GM21825 (cell line): ENCODE results near the gene ST6GALNAC5.

Experiments
- ATAC-seq: cut with Tn5 transposase; IDR thresholded peaks from one replicate; pipeline ENCODE4 v1.9.1; 2021; ENCODE audit warnings: mild to moderate bottlenecking, moderate library complexity; ENCODE audit not compliant: unreplicated experiment

The ST6GALNAC5 gene

DNA sequence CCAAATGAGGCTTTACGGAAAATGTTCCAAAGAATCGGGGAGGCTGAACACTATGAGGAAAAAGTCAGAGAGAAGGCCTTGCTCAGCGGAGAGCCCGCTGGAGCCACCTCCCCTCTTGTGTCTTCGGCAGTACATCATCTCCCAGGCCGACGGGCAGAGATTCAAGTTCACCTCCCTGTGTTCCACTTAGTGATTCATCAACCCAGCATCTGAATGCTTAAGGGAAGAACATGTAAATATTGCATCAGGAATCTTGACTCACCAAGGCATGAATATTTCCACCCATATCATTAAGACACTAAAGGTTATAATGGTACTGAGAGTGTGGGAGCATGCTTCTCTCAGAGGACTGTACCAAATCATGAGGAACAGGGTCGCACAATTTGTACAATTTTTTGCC lies 172.5 kb downstream of the ST6GALNAC5 start:
- no peak for ATAC-seq

- ATAC-seq: no peak
Observed at GRCh38 chr1:77040826-77041225, 173.5 kb downstream of the ST6GALNAC5 start.

GRCh38 chr1:77044133-77044849 lies 177.0 kb downstream of the ST6GALNAC5 start:
- ATAC-seq: no peak

- no peak for ATAC-seq
Observed at GRCh38 chr1:77047575-77047974, 180.3 kb downstream of the ST6GALNAC5 start.

DNA sequence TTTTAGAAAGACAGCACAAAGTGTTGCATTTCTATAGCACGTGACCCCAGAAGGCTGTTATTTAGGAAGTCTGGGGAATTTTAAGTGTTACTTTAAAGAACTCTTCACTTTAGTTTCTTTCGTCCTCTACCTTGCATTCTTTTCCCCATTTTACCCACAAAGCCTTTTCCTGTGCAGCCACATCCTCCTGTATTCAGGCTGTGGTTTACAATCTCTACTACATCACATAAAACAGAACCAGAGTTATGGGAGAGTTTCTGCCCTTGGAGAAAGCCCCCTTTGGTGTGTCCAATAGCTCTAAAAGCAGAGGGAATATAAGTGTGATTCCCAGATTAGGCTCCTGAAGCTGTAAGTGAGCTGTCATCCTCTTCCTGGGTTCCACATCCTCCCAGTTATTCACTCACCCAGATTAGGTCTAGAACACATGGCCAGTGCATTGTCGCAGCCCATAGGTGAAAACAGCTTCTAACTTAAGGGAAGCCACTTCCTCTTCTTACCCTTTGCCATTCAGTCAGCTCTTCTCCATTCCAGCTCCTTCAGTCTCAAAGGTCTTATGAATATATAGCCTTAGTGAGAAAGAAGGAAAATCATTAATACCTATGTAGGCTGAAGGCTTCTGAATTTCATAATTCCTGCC lies 180.8 kb downstream of the ST6GALNAC5 start:
- no peak for ATAC-seq

DNA sequence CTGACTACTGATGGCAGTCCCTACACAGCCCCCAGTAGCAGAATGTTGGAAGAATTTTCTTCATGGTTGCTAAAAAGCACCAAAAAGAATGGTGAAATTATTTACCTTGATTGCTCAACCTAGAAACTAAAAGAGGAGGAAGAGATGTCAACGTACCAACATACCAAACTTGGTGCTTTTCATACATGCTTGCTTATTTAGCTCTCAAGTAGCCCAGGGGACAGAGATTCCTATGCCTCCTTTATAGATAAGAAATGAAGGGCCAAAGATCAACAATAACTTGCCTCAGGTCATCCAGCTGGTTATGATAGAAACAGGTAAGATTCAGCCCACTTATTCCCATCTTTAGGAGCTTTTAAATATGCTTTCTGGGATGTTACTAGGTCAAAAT lies 181.3 kb downstream of the ST6GALNAC5 start:
- no peak for ATAC-seq

- ATAC-seq: no peak
Observed at GRCh38 chr1:77051425-77051824, 184.1 kb downstream of the ST6GALNAC5 start.

DNA sequence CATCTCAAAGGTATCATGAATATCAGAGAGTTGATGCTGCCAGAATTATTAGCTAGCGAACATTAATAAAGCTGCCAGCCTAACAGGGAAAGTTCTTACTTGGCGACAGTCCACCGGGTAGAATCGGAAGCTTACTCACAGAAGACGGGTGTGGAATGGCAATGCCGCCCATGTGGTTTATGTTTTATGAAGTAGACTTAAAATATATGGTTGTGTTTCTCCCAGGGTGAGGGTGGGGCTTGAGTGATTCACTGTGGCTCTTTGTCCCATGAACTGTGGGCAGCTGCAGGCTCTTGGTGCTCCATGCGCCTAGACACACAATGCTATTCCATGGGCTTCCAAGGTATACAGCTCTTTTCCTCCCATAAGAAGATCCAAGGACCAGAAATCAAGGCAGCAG lies 189.2 kb downstream of the ST6GALNAC5 start:
- no peak for ATAC-seq

DNA sequence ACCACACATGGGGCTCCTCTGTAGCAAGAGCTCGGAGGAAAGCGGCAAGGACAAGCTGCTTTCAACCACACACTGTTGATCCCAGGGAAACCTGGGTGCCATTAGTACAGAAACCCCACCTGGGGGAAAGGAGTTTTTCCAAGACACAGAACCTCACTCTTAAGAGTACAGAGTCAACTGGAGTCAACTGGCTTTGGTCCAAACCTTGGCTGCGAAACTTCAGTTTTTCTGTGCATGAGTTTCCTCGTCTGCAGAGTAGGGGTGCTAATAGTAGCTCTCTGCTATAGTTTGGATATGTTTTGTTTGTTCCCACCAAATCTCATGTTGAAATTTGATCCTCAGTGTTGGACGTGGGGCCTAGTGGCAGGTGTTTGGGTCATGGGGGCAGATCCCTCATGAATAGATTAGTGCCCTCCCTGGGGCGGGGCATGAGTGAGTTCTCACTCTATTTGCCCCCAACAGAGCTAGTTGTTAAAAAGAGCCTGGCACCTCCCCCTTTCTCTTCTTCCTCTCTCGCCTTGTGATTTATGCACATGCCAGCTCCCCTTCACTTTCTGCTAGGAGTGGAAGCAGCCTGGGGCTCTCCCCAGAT lies 190.8 kb downstream of the ST6GALNAC5 start:
- no peak for ATAC-seq

DNA sequence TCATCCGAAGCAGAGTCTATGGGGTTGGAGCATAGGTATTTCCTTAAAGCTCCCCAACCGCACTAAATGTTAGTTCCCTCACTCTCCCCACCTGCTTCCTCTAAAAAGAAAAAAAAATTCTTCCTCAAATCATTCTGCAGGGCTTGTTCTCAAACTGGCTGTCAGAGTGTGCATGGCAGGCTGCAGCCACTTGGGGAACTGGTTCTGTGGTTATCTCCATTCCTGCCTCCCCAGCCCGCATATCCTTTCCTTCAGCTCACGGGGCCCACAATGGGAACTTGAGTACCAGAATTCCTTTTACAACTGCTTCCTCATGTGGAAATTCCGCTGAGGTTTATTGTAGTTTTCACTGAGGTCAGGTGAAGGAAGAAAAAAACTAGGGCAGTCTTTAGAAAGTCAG lies 192.7 kb downstream of the ST6GALNAC5 start:
- ATAC-seq: no peak

DNA sequence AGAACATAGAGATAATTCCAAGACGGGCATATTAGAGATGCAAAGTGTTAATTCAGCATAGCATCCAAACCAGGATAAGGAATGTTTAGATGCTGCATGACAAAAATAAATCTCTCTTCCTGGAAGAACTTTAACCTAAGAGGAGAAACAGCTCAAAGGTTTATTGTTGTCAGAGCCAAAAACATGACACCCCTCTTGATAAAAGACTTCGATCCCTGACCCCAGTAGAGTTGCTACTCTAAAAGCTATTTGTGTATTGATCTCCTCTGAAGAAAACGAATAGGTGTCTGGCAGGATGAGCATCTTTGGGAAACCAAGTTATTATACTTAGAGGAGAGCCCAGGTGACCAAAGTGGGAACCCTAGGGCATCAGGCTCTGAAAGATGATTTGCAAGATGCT lies 193.9 kb downstream of the ST6GALNAC5 start:
- ATAC-seq: no peak

DNA sequence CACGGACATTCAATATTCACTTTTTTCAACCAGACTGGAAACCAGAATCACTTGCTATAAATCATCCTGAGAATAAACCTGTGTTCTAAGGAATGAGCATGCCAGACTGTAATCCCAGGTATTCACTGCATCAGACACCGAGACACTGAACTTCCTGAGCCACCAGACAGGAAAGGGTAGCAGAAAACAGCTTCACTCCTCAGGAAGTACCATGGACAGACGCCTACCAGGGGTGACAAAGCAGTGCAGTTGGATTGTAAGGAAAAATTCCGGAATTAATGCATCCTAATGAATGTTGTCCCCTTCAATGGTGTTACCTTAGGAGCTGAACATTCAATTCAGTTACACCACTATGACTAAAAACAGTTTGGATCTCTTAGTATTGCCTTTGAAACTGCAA lies 195.8 kb downstream of the ST6GALNAC5 start:
- no peak for ATAC-seq

- no peak for ATAC-seq
Observed at GRCh38 chr1:77064246-77064645, 197.0 kb downstream of the ST6GALNAC5 start.

- no peak for ATAC-seq
Observed at GRCh38 chr1:77065693-77066342, 198.5 kb downstream of the ST6GALNAC5 start.

DNA sequence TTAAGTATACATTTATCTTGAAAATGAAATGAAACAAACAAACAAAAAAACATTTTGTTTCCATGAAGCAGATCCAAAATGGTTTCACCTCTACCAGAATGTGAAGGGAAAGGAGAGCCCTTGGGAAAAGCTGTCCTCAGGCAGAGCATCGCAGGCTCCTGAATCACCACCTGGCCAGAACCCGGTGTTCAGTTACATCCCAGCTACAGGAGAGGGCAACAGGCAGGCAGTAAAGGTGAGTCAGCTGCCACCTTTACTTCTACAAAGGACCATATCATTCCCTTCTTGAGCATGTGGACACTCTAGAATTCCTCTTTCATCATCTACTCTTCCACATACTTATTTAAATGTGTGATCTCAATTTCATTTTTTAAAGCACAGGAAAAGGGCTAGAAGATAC lies 200.7 kb downstream of the ST6GALNAC5 start:
- ATAC-seq: no peak

GRCh38 chr1:77076759-77077158 lies 209.5 kb downstream of the ST6GALNAC5 start:
- no peak for ATAC-seq

- ATAC-seq: no peak
Observed at GRCh38 chr1:77081834-77082233, 214.6 kb downstream of the ST6GALNAC5 start.

DNA sequence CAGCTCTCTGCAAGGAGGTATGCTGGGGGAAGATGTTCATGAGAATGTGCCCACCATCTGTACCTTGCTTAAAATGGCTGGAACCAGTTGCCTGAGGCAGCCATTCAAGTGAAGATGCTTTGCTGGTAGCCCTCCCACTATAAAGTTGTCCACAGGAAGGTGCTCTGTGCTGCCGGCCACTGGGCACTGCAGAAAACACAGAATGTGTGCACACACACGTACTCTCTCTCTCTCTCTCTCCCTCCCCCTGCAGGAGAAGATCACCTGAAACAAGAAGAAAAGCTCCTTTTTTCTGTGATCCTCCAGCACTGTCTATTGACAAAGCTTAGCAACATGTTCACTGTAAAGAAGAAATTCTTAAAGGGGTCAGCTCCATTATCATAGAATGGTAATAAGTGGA lies 217.2 kb downstream of the ST6GALNAC5 start:
- no peak for ATAC-seq

GRCh38 chr1:77085109-77085508 lies 217.8 kb downstream of the ST6GALNAC5 start:
- no peak for ATAC-seq

DNA sequence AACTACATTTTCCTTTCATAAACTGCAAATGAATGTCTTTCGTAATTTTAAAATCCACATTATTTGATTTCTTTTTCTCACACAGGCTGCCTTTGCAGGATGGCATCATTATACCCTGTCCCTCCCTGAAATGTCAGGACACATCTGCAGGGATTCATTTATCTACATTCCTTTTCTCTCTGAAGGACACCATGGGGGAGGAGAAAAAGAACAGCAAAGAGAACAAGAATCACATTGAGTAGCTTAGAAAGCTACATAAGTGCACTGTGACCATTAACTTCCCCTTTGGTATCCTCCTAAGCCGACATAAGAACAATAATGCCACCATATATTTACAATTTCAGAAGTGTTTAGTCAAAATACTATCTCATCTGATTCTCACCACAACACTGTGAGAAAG lies 222.5 kb downstream of the ST6GALNAC5 start:
- no peak for ATAC-seq

DNA sequence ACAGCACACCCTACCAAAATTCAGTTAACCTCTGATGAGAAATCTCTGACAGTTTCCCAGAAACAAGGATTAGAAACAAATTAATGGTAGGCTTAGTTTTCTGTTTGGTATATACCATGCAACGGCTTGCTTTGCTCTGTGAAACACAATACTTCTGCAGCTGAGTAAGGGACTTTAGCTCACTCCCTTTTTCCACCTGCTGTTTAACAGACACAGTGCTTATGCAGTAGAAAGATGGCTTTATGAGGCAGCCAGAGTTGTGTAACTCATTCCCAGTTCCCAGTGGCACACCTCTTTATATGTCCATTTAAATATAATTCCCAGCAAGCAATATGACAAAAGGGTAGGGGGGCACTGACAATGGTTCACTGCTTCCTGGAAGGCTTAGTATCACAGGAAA lies 228.0 kb downstream of the ST6GALNAC5 start:
- ATAC-seq: no peak
